NCI-H446 (cell line): ENCODE data around the gene GPRASP3.
A peak's percentile ranks its signal among the peaks of the same experiment; 100 is the strongest.
"Not testable (repeated sequence)": the region's sequence is repeated elsewhere in the genome, so short reads cannot be mapped to it uniquely, and the experiment has no call there.

Experiments used
- DNase-seq, 2 experiments: peaks; one replicate each; lab custom pipeline; 2025; lab: John Stamatoyannopoulos, UW

Gene GPRASP3

GRCh38 chrX:102720237-102721168, at the start of gene GPRASP3:
Gene GPRASP3, plus strand, starts transcription at chrX:102720743. Its CDS starts 28,253 bp downstream, at chrX:102748996.
- DNase-seq, result peak in 1 of 2 experiments; percentile 66

GRCh38 chrX:102672856-102673255, 47.7 kb upstream of the GPRASP3 start:
- no peak for DNase-seq

- DNase-seq, result not testable (repeated sequence)
Measured at GRCh38 chrX:102677479-102677878, 43.1 kb upstream of the GPRASP3 start.

GRCh38 chrX:102684772-102685520, 35.6 kb upstream of the GPRASP3 start:
- DNase-seq, result no peak

- no peak for DNase-seq
Measured at GRCh38 chrX:102694749-102695148, 25.8 kb upstream of the GPRASP3 start.

- no peak for DNase-seq
Measured at GRCh38 chrX:102696306-102696705, 24.2 kb upstream of the GPRASP3 start.

- DNase-seq, result peak; percentile 13 to 69
Measured at GRCh38 chrX:102697494-102697893, 23.0 kb upstream of the GPRASP3 start.

GRCh38 chrX:102708900-102709299, 11.6 kb upstream of the GPRASP3 start:
- DNase-seq, result no peak

- DNase-seq, result no peak
Measured at GRCh38 chrX:102711872-102712215, 8.7 kb upstream of the GPRASP3 start.

GRCh38 chrX:102712216-102712966, 8.2 kb upstream of the GPRASP3 start, which contains the start of gene GPRASP2:
Gene GPRASP2, plus strand, starts transcription at chrX:102712448. Its CDS starts 2,422 bp downstream, at chrX:102714870.
- peak in 1 of 2 experiments; percentile 18 for DNase-seq

- peak; percentile 30 to 40 for DNase-seq
Measured at GRCh38 chrX:102712981-102713625, 7.4 kb upstream of the GPRASP3 start.

- DNase-seq, result no peak
Measured at GRCh38 chrX:102714994-102715393, 5.5 kb upstream of the GPRASP3 start.

GRCh38 chrX:102715967-102716366, 4.6 kb upstream of the GPRASP3 start:
- no peak for DNase-seq

GRCh38 chrX:102721169-102721506, 595 bp downstream of the GPRASP3 start:
- DNase-seq, result not testable (repeated sequence)

- no peak for DNase-seq
Measured at GRCh38 chrX:102723456-102723855, 2.9 kb downstream of the GPRASP3 start.

- no peak for DNase-seq
Measured at GRCh38 chrX:102727761-102728160, 7.2 kb downstream of the GPRASP3 start.

GRCh38 chrX:102728646-102729045, 8.1 kb downstream of the GPRASP3 start:
- DNase-seq, result no peak

- DNase-seq, result no peak
Measured at GRCh38 chrX:102739657-102740056, 19.1 kb downstream of the GPRASP3 start.

GRCh38 chrX:102744307-102744706, 23.8 kb downstream of the GPRASP3 start:
- no peak for DNase-seq

GRCh38 chrX:102745513-102745856, 24.9 kb downstream of the GPRASP3 start:
- no peak for DNase-seq

- DNase-seq, result no peak
Measured at GRCh38 chrX:102745857-102746584, 25.5 kb downstream of the GPRASP3 start.
